ENCODE results near the gene PTGES. TPM values are rescaled to one million over a fixed set of nuclear protein-coding genes. Genes with fewer than 3 reads are reported as not detected.

PTGES gene
- total RNA-seq, 1 experiment from 2014 or later, result 2.4 TPM

DNA sequence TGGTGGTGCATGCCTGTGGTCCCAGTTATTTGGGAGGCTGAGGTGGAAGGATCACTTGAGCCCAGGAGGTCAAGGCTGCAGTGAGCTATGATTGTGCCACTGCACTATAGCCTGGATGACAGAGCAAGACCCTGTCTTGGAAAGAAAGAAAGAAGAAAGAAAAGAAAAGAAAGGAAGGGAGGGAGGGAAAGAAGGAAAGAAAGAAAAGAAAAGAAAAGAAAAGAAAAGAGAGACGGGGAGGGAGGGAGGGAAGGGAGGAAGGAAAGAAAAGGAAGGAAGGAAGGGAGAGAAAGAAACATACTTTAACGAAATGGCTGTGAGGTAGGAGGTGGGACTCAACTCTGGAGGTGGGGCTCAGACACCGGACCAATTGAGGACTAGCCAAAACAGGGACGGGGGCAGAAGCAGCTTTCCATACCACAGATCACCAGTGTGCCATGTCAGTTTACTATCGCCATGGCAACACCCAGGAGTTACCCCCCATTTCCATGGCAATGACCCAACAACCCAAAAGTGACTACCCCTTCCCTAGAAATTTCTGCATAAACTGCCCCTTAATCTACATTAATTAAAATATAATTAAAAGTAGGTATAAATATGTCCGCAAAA is 21.3 kb downstream of the PTGES start:
- H3K4me1 ChIP-seq (ENCODE audit: insufficient read depth, low read length), result no peaks in the 10 kb centered on the region
- no peaks in the 10 kb centered on the region for H3K79me2 ChIP-seq (ENCODE audit: insufficient read depth, low read length)
- no peak overlapping the region; a peak in 1 of 7 replicates for H3K27ac Mint-ChIP-seq
- H2AFZ ChIP-seq (ENCODE audit: low read length), result no peak overlapping the region
- no peaks in the 10 kb centered on the region for H3K23me2 ChIP-seq (ENCODE audit: insufficient read length, low read depth, low read length, poor library complexity, severe bottlenecking)
- H4K91ac ChIP-seq (ENCODE audit: insufficient read length, low read depth, low read length), result no peak overlapping the region
- H3K4me1 Mint-ChIP-seq, result peaks cover 3 to 11% of the 10 kb centered on the region in 2 experiments
- H2BK120ac ChIP-seq (ENCODE audit: low read depth, low read length, poor library complexity, severe bottlenecking), result no peak overlapping the region
- no peak overlapping the region for H2BK20ac ChIP-seq (ENCODE audit: low read depth, low read length, poor library complexity, severe bottlenecking)
- TF ChIP-seq, protein P1, sequence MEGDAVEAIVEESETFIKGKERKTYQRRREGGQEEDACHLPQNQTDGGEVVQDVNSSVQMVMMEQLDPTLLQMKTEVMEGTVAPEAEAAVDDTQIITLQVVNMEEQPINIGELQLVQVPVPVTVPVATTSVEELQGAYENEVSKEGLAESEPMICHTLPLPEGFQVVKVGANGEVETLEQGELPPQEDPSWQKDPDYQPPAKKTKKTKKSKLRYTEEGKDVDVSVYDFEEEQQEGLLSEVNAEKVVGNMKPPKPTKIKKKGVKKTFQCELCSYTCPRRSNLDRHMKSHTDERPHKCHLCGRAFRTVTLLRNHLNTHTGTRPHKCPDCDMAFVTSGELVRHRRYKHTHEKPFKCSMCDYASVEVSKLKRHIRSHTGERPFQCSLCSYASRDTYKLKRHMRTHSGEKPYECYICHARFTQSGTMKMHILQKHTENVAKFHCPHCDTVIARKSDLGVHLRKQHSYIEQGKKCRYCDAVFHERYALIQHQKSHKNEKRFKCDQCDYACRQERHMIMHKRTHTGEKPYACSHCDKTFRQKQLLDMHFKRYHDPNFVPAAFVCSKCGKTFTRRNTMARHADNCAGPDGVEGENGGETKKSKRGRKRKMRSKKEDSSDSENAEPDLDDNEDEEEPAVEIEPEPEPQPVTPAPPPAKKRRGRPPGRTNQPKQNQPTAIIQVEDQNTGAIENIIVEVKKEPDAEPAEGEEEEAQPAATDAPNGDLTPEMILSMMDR (conservative IDR thresholded peaks at IDR 0.05), result no peak
- H3K27me3 ChIP-seq (ENCODE audit: insufficient read depth, low read length), result no peaks in the 10 kb centered on the region
- no peak overlapping the region for H2BK5ac ChIP-seq (ENCODE audit: insufficient read length, low read length)
- H3K36me3 Mint-ChIP-seq (ENCODE audit: insufficient read depth in 1 of 3, low read depth in 3 of 3), result no peaks in the 10 kb centered on the region
- H3K23ac ChIP-seq (ENCODE audit: insufficient read length, low read depth, low read length), result no peak overlapping the region
- H4K8ac ChIP-seq (replicated peaks; ENCODE audit: insufficient read length, low read depth, low read length), result no peak overlapping the region
- H2BK12ac ChIP-seq (ENCODE audit: insufficient read length, low read depth, low read length), result no peak overlapping the region
- H2BK15ac ChIP-seq (ENCODE audit: low read depth, low read length), result no peak overlapping the region
- H3K27ac ChIP-seq (ENCODE audit: insufficient read length, low read depth, low read length), result no peak overlapping the region
- no peak overlapping the region for H3K56ac ChIP-seq (ENCODE audit: insufficient read length, low read depth, low read length)
- no peaks in the 10 kb centered on the region for H3K9me3 Mint-ChIP-seq
- H3K79me1 ChIP-seq (ENCODE audit: insufficient read depth, low read depth, low read length, poor library complexity, severe bottlenecking), result no peaks in the 10 kb centered on the region
- H4K5ac ChIP-seq (ENCODE audit: insufficient read length, low read depth, low read length), result no peak overlapping the region
- no peak overlapping the region for H3K18ac ChIP-seq (ENCODE audit: insufficient read length, low read depth, low read length)
- DNase-seq, result no peak
- no peak overlapping the region for H3K14ac ChIP-seq (ENCODE audit: insufficient read depth, low read length)
- H3T11ph ChIP-seq (ENCODE audit: low read length), result no peak overlapping the region
- H3K9ac ChIP-seq (ENCODE audit: extremely low read depth, insufficient read length, low read length), result no peak overlapping the region
- no peak overlapping the region for H3K4me3 Mint-ChIP-seq
- H3K4me2 ChIP-seq (ENCODE audit: insufficient read depth, insufficient read length, low read length), result no peak overlapping the region
- H3K27me3 Mint-ChIP-seq (ENCODE audit: low read depth), result peaks cover 2% of the 10 kb centered on the region
- WGBS (ENCODE audit: extremely low coverage, insufficient read length, low lambda C conversion rate), result no CpG with 5 or more reads among the region's 6 CpGs
- H3K9me3 ChIP-seq (ENCODE audit: control insufficient read depth, low read depth, low read length), result no peaks in the 10 kb centered on the region
- H3K4ac ChIP-seq (ENCODE audit: low read depth, low read length), result no peak overlapping the region
- H2AK5ac ChIP-seq (ENCODE audit: insufficient read length, low read length), result no peak overlapping the region
- no peaks in the 10 kb centered on the region for H4K20me1 ChIP-seq (ENCODE audit: control insufficient read depth, insufficient read depth, insufficient read length)

Measured in H9 (cell line).